HG02798 (cell line): ENCODE measurements around the gene CUEDC2.

Experiments used
- ATAC-seq: cut with Tn5 transposase; IDR thresholded peaks from one replicate; pipeline ENCODE4 v1.9.1; 2021; ENCODE audit warnings: mild to moderate bottlenecking; ENCODE audit not compliant: unreplicated experiment, poor library complexity

The CUEDC2 gene

DNA sequence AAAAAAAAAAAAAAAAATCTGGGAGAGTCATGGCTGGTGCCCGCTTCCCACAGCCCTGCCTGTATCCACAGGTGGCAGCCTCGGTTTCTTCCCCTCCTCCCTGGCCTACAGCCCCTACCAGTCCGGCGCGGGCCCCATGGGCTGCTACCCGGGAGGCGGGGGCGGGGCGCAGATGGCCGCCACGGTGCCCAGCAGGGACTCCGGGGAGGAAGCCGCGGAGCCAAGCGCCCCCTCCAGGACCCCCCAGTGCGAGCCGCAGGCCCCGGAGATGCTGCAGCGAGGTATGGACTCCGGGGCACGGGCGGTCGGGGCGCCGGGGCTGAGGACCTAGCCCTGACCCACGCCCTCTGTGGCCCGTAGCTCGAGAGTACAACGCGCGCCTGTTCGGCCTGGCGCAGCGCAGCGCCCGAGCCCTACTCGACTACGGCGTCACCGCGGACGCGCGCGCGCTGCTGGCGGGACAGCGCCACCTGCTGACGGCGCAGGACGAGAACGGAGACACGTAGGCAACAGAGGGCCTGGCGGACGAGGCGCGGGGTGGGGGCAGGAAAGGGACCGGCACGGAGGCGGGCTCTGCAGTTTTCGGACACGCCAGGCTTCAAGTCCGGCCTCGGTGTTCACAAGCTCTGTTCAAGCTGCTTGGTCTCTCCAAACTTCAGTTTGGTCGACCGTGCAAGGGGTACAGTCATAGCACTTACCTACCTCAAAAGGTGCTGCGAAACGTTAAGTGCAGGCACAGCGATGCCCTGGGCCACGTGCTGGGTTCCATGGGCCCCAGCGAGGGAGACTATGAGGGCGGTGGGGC, 33.0 kb downstream of the CUEDC2 start:
- peak; percentile 53 for ATAC-seq

DNA sequence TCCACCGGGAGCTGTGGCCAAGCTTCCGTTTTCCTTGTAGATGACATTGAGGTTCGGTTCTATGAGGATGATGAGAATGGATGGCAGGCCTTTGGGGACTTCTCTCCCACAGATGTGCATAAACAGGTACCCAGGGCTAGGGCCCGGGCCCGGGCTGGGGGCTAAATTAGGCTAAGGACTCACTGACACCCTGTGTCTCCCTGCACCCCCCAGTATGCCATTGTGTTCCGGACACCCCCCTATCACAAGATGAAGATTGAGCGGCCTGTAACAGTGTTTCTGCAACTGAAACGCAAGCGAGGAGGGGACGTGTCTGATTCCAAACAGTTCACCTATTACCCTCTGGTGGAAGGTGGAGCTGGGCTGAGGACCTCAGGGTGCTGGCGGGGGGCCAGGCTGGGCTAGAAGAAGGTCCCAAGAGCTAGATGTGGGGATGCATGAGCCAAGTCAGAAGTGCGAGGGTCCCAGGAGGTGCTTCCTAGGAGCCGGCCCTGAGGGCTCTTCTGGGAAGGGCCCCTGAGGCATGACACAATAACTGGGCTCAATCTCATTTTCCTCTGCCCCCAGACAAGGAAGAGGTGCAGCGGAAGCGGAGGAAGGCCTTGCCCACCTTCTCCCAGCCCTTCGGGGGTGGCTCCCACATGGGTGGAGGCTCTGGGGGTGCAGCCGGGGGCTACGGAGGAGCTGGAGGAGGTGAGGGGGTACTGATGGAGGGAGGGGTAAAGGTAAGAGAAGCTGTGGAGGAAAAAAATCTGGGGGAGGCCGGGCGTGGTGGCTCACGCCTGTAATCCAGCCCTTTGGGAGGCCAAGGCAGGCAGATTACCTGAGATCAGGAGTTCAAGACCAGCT, 34.0 kb downstream of the CUEDC2 start:
- no peak for ATAC-seq

DNA sequence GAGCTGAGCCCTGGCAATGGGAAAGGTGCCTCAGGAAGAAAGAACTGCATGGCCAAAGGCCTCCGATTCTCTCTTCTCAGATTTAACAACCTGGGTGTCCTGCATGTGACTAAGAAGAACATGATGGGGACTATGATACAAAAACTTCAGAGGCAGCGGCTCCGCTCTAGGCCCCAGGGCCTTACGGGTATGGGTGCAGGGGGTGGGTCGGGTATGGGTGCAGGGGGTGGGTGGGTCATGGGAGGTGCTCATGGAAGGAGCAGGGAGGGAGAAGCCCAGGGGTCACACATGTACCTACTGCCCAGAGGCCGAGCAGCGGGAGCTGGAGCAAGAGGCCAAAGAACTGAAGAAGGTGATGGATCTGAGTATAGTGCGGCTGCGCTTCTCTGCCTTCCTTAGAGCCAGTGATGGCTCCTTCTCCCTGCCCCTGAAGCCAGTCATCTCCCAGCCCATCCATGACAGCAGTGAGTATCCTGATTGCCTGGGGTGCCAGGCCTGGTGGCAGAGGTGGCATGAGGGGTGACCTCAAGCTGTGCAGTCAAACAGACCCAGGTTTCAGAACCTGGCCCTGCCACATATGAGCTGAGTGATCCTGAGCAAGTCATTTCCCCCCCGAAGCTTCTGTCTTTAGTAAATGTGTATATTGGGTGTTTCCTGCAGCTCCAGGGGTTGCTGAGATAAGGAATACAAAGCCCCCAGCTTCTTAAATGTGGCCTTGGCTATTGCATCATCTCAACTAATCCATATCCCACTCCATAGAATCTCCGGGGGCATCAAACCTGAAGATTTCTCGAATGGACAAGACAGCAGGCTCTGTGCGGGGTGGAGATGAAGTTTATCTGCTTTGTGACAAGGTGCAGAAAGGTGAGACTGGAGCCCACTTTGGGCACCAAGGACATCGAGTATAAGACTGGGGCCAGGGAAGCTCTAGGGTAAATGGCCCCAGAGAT, 34.9 kb downstream of the CUEDC2 start:
- no peak for ATAC-seq

DNA sequence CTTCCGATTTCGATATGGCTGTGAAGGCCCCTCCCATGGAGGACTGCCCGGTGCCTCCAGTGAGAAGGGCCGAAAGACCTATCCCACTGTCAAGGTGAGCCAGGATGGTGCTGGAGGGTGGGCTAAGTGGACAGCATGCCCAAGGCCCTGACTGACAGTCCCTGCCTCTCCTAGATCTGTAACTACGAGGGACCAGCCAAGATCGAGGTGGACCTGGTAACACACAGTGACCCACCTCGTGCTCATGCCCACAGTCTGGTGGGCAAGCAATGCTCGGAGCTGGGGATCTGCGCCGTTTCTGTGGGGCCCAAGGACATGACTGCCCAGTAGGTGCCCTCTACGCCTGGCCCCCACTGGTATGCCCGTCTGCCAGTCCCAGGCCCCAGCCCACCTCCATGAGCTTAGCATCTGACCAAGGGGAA, 35.6 kb downstream of the CUEDC2 start:
- no peak for ATAC-seq

DNA sequence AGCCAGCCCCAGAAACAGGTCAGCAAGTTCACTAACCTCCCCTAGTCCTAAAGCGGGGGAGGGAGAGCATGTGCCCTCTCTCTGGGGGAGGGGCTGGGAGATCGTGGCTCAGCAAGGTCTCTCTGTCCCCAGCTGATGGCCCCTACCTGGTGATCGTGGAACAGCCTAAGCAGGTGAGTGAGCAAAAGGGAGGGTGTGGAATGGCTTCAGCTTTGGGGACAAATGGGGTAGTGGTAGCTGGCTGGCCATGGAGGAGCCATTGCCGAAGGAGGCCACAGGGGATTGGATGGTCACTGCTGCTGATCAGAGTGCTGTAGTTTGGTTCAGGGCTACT, 36.1 kb downstream of the CUEDC2 start:
- no peak for ATAC-seq

DNA sequence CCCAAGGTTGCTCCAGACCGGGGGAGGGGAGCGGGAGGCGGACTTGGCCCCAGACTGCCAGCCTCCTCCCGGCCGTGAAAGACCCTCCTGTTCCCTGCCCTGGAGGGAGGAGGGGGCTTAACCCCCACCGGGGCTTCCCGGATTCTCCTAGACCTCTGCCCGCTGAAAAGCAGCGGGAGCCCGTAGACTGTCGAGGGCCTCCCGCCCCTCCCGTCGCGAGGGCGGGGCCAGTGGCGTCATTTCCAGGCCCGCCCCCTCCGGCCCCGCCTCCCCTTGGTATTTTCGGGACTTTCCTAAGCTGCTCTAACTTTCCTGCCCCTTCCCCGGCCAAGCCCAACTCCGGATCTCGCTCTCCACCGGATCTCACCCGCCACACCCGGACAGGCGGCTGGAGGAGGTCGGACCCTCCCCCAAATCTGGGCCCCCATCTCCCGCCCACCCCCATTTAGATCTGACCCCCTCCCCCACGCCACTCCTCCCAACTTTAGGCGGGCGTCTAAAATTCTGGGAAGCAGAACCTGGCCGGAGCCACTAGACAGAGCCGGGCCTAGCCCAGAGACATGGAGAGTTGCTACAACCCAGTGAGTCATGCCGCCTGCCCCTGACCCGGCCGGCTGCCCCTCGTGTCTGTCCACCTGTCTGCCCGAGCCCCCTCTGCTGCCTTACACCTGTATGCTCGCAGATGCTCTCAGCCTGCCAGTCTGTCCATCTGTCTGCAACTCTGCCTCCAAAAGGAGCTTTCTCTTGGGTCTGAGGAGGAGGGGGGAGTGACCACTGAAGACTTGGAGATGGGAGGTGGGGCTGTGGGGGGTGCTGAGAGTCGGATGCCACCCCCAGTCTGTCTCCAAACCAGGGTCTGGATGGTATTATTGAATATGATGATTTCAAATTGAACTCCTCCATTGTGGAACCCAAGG, 36.7 kb downstream of the CUEDC2 start, which contains the start of gene NFKB2:
Gene NFKB2 (plus strand): TSS at position 306 of the 917 bp plus-strand sequence. CDS start 255 bp downstream, at position 561.
- peak; percentile 34 for ATAC-seq

DNA sequence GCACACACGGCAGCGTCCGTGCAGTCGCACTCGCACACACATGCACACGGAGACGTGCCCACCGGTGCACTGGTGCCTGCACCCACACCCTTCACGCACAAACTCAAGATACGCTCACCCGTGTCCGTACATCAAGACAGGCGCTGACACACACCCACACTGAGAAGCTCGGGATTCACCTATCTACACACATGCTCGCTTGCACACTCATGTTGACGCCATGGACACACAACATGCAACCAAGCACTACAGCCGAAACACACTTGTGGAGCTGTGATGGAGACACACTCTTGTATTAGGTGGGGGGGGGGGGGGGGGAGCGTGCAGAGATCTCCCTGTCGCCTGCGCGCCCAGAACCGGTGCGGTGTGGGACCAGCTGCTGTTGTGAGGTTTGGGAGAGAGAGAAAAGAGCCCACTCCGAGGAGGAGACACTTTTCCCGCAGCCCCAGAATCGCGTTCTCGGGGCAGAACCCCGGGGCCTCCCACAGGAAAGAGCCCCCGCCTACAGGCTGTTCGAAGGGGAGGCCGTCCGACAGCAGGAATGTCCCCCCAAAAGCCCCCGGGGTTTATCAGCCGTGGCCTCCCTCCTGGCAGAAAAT, 37.5 kb downstream of the CUEDC2 start:
- no peak for ATAC-seq

DNA sequence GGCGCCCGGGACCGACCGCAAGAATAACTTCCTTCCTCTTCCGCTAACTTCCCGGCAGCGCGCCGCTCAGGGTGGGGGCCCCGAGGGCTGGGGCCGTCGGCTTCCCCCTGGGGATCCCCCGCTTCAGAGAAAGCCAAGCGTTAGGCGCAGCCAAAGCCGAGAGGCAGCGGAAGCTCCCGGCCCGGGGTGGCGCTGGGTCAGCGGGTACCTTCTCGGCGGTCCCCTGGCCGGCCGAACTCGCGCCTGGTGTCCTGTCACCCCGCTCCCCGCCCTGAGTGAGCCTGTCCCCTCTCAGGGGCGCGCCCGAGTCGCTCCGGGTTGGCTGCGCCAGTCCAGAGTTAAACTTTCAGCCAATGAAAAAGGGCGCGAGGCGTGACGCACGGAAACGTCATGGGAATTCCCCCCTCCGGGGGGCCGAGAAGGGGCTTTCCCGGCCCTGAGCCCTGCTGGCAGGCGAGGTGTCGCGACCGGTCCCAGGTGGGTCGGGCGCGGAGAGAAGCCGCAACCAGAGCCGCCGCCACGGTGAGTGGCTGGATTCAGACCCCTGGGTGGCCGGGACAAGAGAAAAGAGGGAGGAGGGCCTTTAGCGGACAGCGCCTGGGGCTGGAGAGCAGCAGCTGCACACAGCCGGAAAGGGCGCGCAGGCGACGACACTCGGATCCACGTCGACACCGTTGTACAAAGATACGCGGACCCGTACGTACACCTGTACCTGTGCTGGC, 38.1 kb downstream of the CUEDC2 start:
- peak; percentile 85 for ATAC-seq

DNA sequence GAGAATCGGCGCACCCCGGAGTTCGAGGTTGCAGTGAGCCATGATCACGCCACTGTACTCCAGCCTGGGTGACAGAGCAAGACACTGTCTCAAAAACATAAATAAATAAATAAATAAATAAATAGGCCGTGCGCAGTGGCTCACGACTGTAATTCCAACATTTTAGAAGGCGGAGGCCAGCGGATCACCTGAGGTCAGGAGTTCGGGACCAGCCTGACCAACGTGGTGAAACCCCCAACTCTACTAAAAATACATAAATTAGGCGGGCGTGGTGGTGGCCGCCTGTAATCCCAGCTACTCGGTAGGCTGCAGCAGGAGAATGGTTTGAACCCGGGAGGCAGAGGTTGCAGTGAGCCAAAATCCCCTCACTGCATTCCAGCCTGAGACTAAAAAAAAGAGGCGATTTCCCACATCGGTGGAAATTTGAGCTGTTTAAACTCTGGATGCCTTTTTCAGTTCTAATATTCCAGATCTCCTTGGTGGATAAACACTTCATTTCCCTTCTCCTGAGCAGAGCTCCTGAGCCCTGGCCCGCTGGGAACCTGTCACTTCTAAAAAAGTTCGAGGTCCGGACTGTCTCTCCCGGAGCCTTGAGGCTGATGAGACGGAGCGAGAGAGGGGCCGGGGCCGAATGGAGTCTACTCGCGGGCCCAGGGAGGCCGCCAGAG, 38.8 kb downstream of the CUEDC2 start:
- ATAC-seq = no peak

DNA sequence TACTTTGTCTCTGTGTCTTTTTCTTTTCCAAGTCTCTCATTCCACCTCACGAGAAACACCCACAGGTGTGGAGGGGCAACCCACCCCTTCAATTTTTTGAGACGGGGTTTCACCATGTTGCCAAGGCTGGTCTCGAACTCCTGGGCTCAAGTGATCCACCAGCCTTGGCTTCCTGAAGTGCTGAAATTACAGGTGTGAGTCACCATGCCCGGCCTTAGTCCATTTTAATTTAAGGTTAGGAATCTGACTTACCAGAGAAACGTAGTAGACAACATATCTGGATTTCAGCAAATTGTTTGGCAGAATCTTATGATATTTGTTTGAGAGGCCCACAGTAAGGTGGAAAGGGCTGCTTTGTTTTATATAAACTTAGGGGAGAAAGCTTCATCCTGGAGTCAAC, 40.1 kb downstream of the CUEDC2 start:
- no peak for ATAC-seq

DNA sequence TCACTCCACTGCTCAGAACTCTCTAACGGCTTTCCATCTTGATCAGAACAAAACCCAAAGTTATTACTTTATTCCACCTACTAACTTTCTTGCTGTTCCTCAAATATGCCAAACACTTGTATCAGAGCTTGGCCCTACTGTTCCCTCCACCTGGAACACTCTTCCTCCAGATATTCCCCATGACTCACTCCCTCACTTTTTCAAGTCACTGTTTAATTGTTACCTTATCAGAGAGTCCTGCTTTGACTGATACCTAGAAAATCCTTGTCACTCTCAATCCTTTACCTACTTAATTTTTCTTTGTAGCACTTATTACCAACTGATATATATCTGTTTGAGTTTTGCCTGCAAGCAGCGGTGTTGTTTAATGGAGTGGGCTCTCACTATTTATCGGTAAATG, 42.5 kb downstream of the CUEDC2 start:
- ATAC-seq = no peak

DNA sequence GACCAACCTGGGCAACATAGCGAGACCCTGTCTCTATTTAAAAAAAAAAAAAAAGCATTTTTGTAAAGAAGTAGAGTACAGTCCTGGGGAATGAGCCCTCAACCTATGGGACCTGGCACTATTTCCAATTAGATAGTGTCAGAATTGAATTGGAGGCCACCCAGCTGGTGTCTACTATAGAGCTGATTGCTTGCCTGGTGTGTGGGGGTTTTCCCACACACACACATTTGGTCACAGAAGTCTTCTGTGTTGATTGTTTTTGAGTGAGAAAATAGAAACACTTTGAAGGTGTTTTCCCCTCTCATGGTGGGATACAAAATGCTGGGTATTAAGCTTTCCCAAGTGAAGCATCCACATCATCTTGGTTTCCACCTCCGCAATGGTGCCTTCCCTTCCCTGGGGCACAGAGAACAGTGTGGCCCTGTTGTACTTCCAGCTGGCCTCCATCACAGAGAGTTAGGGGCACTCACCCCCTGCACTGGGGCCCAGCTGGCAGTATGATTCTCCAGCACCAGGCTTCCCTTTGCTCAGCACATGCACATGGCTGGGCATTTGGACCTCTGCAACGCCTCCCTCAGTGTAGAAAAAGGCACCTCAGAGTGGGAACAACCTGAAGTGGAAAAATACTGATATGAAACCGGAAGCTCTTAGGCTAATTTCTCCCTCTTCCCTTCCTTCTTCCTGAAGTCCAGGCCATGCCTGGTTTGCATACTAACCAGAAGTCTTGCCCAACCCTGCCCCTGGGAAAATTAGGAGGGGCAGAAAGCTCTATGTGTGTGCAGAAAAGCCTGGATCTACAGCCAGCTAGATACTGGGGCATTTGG, 47.6 kb downstream of the CUEDC2 start:
- ATAC-seq = no peak

DNA sequence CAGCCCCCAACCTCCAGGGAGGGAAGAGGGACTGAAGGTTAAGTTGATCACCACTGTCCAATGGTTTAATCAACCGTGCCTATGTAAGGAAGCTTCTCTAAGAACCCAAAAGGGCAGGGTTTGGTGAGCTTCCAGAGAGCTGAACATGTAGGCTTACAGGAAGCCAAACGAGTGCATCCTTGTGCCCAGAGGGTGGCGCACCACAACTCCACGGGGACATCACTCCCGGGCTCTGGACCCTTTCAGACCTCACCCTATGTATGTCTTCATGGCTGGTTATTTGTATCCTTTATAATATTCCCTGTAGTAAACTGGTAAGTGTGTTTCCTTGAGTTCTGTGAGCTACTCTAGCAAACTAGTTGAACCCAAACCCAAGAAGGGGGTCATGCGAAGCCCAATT, 48.3 kb downstream of the CUEDC2 start:
- ATAC-seq = no peak

DNA sequence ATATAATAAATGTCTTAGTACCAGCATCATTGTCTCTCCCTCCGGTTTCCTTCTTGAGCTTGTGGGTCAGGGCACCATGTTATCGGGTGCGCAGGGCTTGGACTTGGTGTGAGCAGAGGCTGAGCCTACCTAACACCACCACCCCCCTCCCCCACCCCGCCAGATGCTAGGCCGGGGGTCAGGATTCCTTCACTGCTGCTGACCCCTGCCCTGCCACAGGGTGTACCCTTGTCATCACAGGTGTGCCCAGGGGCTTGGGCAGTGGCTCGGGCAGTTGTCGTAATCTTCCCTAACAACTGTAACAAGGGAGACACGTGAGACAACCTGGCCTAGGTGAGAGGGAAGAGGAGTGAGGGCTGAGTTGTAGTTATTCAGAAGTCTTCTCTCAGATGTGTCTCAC, 49.5 kb downstream of the CUEDC2 start:
- ATAC-seq = no peak

DNA sequence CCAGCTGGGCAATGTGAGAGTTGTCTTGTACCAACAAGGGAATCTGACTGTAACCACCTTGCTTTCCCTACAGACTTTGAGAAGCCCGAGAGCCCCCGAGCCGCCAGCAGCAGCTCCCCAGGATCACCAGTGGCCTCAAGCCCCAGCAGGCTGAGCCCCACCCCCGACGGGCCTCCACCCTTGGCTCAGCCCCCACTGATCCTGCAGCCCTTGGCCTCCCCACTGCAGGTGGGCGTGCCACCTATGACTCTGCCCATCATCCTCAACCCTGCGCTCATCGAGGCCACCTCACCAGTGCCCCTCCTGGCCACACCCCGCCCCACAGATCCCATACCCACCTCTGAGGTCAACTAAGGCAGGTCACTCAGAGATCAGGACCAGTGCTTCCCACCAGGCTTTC, 50.4 kb downstream of the CUEDC2 start:
- no peak for ATAC-seq

DNA sequence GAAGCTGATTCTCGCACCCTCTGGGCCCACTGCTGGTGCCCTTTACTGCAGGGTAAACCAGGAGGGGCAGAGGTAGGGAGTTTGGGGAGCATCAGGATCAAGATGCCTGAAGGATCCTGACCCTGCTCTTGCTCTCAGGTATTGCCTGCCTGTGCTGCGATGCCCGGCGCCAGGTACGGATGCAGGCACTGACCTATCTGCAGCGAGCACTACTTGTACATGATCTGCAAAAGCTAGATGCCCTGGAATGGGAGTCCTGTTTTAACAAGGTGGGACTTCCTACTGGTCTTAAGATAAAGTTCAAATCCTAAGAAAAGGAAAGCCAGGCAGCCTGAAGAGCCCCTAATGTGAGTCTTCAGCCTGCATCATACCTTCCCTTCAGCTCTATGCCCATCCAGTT, 53.0 kb downstream of the CUEDC2 start:
- ATAC-seq = no peak

DNA sequence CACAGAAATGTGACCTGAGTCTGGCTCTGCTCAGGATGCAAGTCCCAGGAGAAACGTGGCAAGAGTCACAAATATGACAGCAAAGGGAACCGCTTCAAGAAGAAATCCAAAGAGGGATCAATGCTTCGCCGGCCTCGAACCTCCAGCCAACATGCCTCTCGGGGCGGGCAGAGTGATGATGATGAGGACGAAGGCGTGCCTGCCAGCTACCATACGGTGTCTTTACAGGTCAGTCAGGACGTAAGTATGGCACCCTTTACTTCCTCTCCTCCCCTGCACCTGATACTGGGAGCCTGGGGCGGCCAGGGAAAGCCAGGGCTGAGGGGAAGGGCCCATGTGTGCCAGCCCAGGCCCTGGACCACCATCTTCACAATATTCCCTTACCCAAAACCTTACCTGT, 55.5 kb downstream of the CUEDC2 start:
- ATAC-seq = no peak
